Caco-2 (cell line): ENCODE data around the gene TLE3. TPM values are rescaled to one million over a fixed set of nuclear protein-coding genes. Genes with fewer than 3 reads are reported as not detected.

Source experiments
- BruUV-seq: library from RNA; stranded (reverse); fragments of 400-500 nt; replicated peaks from 2 replicates; lab custom pipeline; 2021; lab: Mats Ljungman, UMichigan
- CTCF ChIA-PET: fragments of 300-600 bp; sonication (Branson Sonifier 250); formaldehyde crosslinking; loops from one replicate; lab custom pipeline; 2022; ENCODE audit warnings: antibody characterized with exemption; lab: Charles Lee
- POLR2A ChIA-PET: fragments of 300-600 bp; sonication (Branson Sonifier 250); formaldehyde crosslinking; loops from one replicate; lab custom pipeline; 2022; ENCODE audit warnings: antibody characterized with exemption; lab: Charles Lee
- DNase-seq, 2 experiments: peaks; one replicate each; pipeline versions ENCODE4 v3.0.0 to v3.0.0-alpha.2; 2020 to 2022
- H3K27me3 ChIP-seq: replicated peaks from 2 replicates; pipeline ENCODE4 v1.6.0; 2011; ENCODE audit warnings: low read length; ENCODE audit not compliant: control insufficient read depth, insufficient read depth
- H3K36me3 ChIP-seq: 2 replicates; pipeline ENCODE4 v1.5.1; 2011; ENCODE audit warnings: low read length; ENCODE audit not compliant: control insufficient read depth, insufficient read depth
- H3K4me1 ChIP-seq: fragments of 250-450 bp; sonication (Bioruptor Pico); 2 replicates; pipeline ENCODE4 v1.5.1; 2020; ENCODE audit warnings: mild to moderate bottlenecking
- H3K4me3 ChIP-seq: 2 replicates; pipeline ENCODE4 v1.5.1; 2011; ENCODE audit warnings: low read depth, mild to moderate bottlenecking, control low read depth, low read length
- H3K9me3 ChIP-seq: fragments of 250-450 bp; sonication (Bioruptor Pico); 2 replicates; pipeline ENCODE4 v1.5.1; 2020; ENCODE audit warnings: mild to moderate bottlenecking, moderate library complexity
- H3K27ac Mint-ChIP-seq: one replicate; pipeline ENCODE4 v1.8.0; 2022; ENCODE audit warnings: mixed read lengths; ENCODE audit not compliant: unreplicated experiment
- H3K27me3 Mint-ChIP-seq: one replicate; pipeline ENCODE4 v1.8.0; 2022; ENCODE audit warnings: mixed read lengths; ENCODE audit not compliant: insufficient read depth, unreplicated experiment
- H3K36me3 Mint-ChIP-seq: one replicate; pipeline ENCODE4 v1.8.0; 2022; ENCODE audit warnings: mild to moderate bottlenecking, mixed read lengths; ENCODE audit not compliant: insufficient read depth, unreplicated experiment
- H3K4me1 Mint-ChIP-seq: one replicate; pipeline ENCODE4 v1.8.0; 2022; ENCODE audit warnings: low read depth, mixed read lengths; ENCODE audit not compliant: unreplicated experiment
- H3K4me3 Mint-ChIP-seq: one replicate; pipeline ENCODE4 v1.8.0; 2022; ENCODE audit warnings: mild to moderate bottlenecking, moderate library complexity, mixed read lengths; ENCODE audit not compliant: unreplicated experiment
- H3K9me3 Mint-ChIP-seq: one replicate; pipeline ENCODE4 v1.8.0; 2022; ENCODE audit warnings: mixed read lengths; ENCODE audit not compliant: unreplicated experiment
- CTCF ChIP-seq, 2 experiments: fragments of 200-600 bp in 1 of 2; IDR thresholded peaks; 1 replicate in 1 of 2; 2 replicates in 1 of 2; pipeline versions ENCODE4 v1.5.1 to v1.8.0; 2011 to 2022; ENCODE audit warnings: antibody characterized with exemption in 1 of 2, control low read depth in 1 of 2, inconsistent platforms in 1 of 2, low read depth in 1 of 2, low read length in 1 of 2, mild to moderate bottlenecking in 1 of 2, moderate library complexity in 1 of 2; ENCODE audit not compliant: insufficient read depth in 1 of 2, severe bottlenecking in 1 of 2, unreplicated experiment in 1 of 2
- intact Hi-C: fragments of 100-400 bp; cut with micrococcal nuclease; formaldehyde crosslinking; loops from one replicate; pipeline ENCODE4 v1.10.0; 2022; ENCODE audit not compliant: unreplicated experiment
- total RNA-seq: library from RNA; stranded (reverse); gene quantifications from 2 replicates; pipeline ENCODE4 v1.2.3, GENCODE V29; 2022

TLE3 gene
- total RNA-seq, 1 experiment from 2014 or later, result 105 TPM

DNA sequence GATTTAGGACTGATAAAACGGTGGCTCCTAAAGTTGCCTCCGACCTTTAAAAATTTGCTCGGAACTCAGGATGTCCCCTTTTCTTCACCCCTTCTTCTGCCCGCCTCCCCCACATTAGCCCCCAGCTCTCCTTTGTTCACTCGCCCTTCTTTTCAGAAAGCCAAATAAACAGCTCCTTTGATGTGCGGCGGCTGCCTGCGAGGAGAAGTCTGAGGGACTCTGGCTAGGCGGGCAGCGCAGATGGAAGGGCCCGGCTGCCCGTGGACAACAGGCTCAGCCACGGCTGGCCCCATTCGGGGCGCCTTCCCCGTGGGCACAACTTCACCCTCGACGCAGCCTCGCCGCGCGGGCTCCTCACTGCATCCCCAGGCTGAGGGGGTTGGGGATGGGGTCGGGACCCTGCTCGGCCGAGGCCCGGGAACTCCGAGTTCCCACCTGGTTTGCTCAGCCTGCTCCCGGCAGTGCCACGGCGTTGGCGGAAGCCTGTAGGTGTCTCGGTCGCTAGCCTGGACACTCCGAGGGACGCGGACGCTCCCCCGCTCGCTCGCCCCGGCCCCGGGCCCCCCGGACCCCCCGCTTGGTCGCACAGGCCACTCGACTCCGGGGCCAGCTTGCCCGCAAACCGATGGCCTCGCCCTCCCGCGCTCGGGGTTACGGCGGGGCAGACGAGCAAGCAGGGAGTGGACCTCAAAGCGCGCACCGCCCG, 897 bp upstream of the TLE3 start:
- H3K4me3 Mint-ChIP-seq, result peak overlapping the region; percentile 98
- peak overlapping the region; percentile 99 for H3K27ac Mint-ChIP-seq
- intact Hi-C loops, result loop anchor here (1.0 to 10.0 kb wide), 8 partner anchors 42 to 631 kb away; no protein-coding TSS in a partner anchor
- no peaks in the 10 kb centered on the region for H3K27me3 ChIP-seq
- DNase-seq, result peak; percentile 69 to 78
- H3K27me3 Mint-ChIP-seq, result no peaks in the 10 kb centered on the region
- ChIA-PET POLR2A (interaction anchor here (0.6 to 1.9 kb wide), 7 partner anchors 13 to 537 kb away, joined by 3 to 32 read pairs (median 6); no protein-coding TSS in a partner anchor), CTCF (interaction anchor here (0.6 to 1.2 kb wide), 6 partner anchors 18 to 631 kb away, joined by 3 to 7 read pairs (median 4); no protein-coding TSS in a partner anchor)
- peaks cover 55% of the 10 kb centered on the region for H3K36me3 Mint-ChIP-seq
- BruUV-seq, result no TSS peak
- peaks cover 30% of the 10 kb centered on the region for H3K4me1 ChIP-seq
- H3K36me3 ChIP-seq, result no peaks in the 10 kb centered on the region
- H3K9me3 Mint-ChIP-seq, result no peaks in the 10 kb centered on the region
- no peaks in the 10 kb centered on the region for H3K9me3 ChIP-seq
- no peak for TF ChIP-seq CTCF (IDR thresholded peaks at IDR 0.05; ENCODE audit: insufficient read depth in 1 of 2, low read depth in 1 of 2, low read length in 1 of 2, severe bottlenecking in 1 of 2, unreplicated experiment in 1 of 2)
- H3K4me1 Mint-ChIP-seq, result peaks cover 9% of the 10 kb centered on the region
- H3K4me3 ChIP-seq, result peak overlapping the region; percentile 70

DNA sequence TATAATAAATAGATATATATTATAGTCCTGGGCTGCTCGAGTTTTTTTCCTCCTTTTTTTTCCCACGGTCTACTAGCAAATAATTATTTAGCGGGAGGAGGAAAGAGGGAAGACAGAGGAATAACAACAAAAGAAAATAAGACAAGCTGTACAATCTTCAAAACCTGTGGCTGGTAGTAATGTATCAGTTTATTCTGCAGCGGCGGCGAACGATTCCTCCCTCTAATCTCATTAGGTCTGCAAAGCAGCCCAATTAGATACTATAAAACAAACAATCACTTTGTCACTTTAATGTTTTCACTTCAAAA, 390 bp upstream of the TLE3 start:
- peak overlapping the region; percentile 99 for H3K27ac Mint-ChIP-seq
- H3K9me3 Mint-ChIP-seq, result no peaks in the 10 kb centered on the region
- ChIA-PET CTCF (interaction anchor here (0.7 to 1.2 kb wide), 6 partner anchors 26 to 631 kb away, joined by 3 to 4 read pairs (median 3); no protein-coding TSS in a partner anchor), POLR2A (interaction anchor here (0.6 to 1.9 kb wide), 7 partner anchors 13 to 536 kb away, joined by 3 to 32 read pairs (median 6); no protein-coding TSS in a partner anchor)
- Histone ChIP-seq H3K4me1 (peaks cover 35% of the 10 kb centered on the region), H3K4me3 (peak overlapping the region; percentile 70), H3K9me3 (no peaks in the 10 kb centered on the region), H3K27me3 (no peaks in the 10 kb centered on the region), H3K36me3 (no peaks in the 10 kb centered on the region)
- intact Hi-C loops, result loop anchor here (1.0 to 10.0 kb wide), 7 partner anchors 189 to 631 kb away; no protein-coding TSS in a partner anchor
- H3K27me3 Mint-ChIP-seq, result no peaks in the 10 kb centered on the region
- DNase-seq, result no peak
- TSS peak; percentile 100 for BruUV-seq
- H3K36me3 Mint-ChIP-seq, result peaks cover 60% of the 10 kb centered on the region
- TF ChIP-seq CTCF (IDR thresholded peaks at IDR 0.05; ENCODE audit: insufficient read depth in 1 of 2, low read depth in 1 of 2, low read length in 1 of 2, severe bottlenecking in 1 of 2, unreplicated experiment in 1 of 2), result no peak
- H3K4me1 Mint-ChIP-seq, result peaks cover 14% of the 10 kb centered on the region
- peak overlapping the region; percentile 98 for H3K4me3 Mint-ChIP-seq

GRCh38 chr15:70097063-70097320, 725 bp downstream of the TLE3 start:
- ChIA-PET POLR2A (interaction anchor here (0.6 to 1.9 kb wide), 2 partner anchors 44 to 182 kb away, joined by 4 to 32 read pairs; no protein-coding TSS in a partner anchor), CTCF (interaction anchor here (0.8 kb wide), 1 partner anchor 634 kb away, joined by 3 read pairs; no protein-coding TSS in a partner anchor)
- H3K4me1 ChIP-seq, result peaks cover 42% of the 10 kb centered on the region
- DNase-seq, result no peak
- H3K9me3 ChIP-seq, result no peaks in the 10 kb centered on the region
- Mint-ChIP-seq H3K9me3 (no peaks in the 10 kb centered on the region), H3K27ac (peak overlapping the region; percentile 92), H3K36me3 (peaks cover 71% of the 10 kb centered on the region), H3K4me1 (peaks cover 25% of the 10 kb centered on the region), H3K27me3 (no peaks in the 10 kb centered on the region), H3K4me3 (peak overlapping the region; percentile 98)
- H3K4me3 ChIP-seq, result peak overlapping the region; percentile 89
- BruUV-seq, result no TSS peak
- intact Hi-C loops, result loop anchor here (5.0 to 10.0 kb wide), 4 partner anchors 190 to 630 kb away; no protein-coding TSS in a partner anchor
- no peak for TF ChIP-seq CTCF (IDR thresholded peaks at IDR 0.05; ENCODE audit: insufficient read depth in 1 of 2, low read depth in 1 of 2, low read length in 1 of 2, severe bottlenecking in 1 of 2, unreplicated experiment in 1 of 2)
- H3K36me3 ChIP-seq, result no peaks in the 10 kb centered on the region
- H3K27me3 ChIP-seq, result no peaks in the 10 kb centered on the region
